DND-41 (cell line): ENCODE data around the gene FTO.

ENCODE experiments used
- CTCF ChIP-seq: IDR thresholded peaks from 2 replicates; pipeline ENCODE4 v1.5.1; 2012; ENCODE audit warnings: borderline replicate concordance, low read length, moderate library complexity, mild to moderate bottlenecking; ENCODE audit not compliant: poor library complexity, severe bottlenecking; ENCODE audit errors: extremely low read depth
- EZH2 ChIP-seq: IDR thresholded peaks from 3 replicates; pipeline ENCODE4 v1.6.1; 2012; ENCODE audit warnings: borderline replicate concordance, low read depth, mild to moderate bottlenecking, moderate library complexity, low read length, inconsistent platforms; ENCODE audit not compliant: severe bottlenecking

- TF ChIP-seq CTCF, result no peak
- TF ChIP-seq EZH2, result no peak
Observed at GRCh38 chr16:53982631-53983042, 278.7 kb downstream of the FTO start.
